BJ (cell line): ENCODE measurements around the gene ADCY9. TPM values are rescaled to one million over a fixed set of nuclear protein-coding genes. Genes with fewer than 3 reads are reported as not detected.

Experiments used
- CTCF ChIA-PET: fragments of 350-600 bp; formaldehyde crosslinking; extraction: SDS; loops from one replicate; lab custom pipeline; 2021; ENCODE audit warnings: antibody characterized with exemption, inconsistent platforms; lab: Yijun Ruan, JAX
- POLR2A ChIA-PET: fragments of 300-600 bp; sonication (Branson Sonifier 250); formaldehyde crosslinking; extraction: SDS; loops from one replicate; lab custom pipeline; 2021; ENCODE audit warnings: antibody characterized with exemption; lab: Charles Lee
- DNase-seq: peaks from one replicate; pipeline ENCODE4 v3.0.0-alpha.2; 2011; ENCODE audit warnings: low read depth
- H3K27me3 ChIP-seq: 2 replicates; pipeline ENCODE4 v1.6.0; 2011; ENCODE audit warnings: low read length; ENCODE audit not compliant: control insufficient read depth, insufficient read depth
- H3K36me3 ChIP-seq: 2 replicates; pipeline ENCODE4 v1.5.1; 2011; ENCODE audit warnings: low read length; ENCODE audit not compliant: control insufficient read depth, insufficient read depth
- H3K4me3 ChIP-seq: 2 replicates; pipeline ENCODE4 v1.5.1; 2011; ENCODE audit warnings: low read depth, mild to moderate bottlenecking, control low read depth, low read length
- CTCF ChIP-seq: IDR thresholded peaks from 2 replicates; pipeline ENCODE4 v1.5.1; 2011; ENCODE audit warnings: low read depth, mild to moderate bottlenecking, control low read depth, inconsistent platforms, low read length, moderate library complexity; ENCODE audit not compliant: insufficient read depth
- polyA plus RNA-seq: library from polyadenylated mRNA; depleted of rRNA; stranded (reverse); fragments of >200 nt; gene quantifications from 2 replicates; pipeline ENCODE4 v1.2.3, GENCODE V29; 2011

Gene ADCY9
- polyA plus RNA-seq, 1 experiment: 28.2 TPM

- TF ChIP-seq CTCF: peak; percentile 97
- H3K4me3 ChIP-seq: peak overlapping the region; percentile 35
- H3K27me3 ChIP-seq: no peaks in the 10 kb centered on the region
- no peaks in the 10 kb centered on the region for H3K36me3 ChIP-seq
- CTCF ChIA-PET: interaction anchor here (0.6 to 3.4 kb wide), 41 partner anchors 9 to 822 kb away, joined by 3 to 24 read pairs (median 4); no protein-coding TSS in a partner anchor
- DNase-seq: peak; percentile 67
- POLR2A ChIA-PET: interaction anchor here (0.6 kb wide), 1 partner anchor 127 kb away, joined by 3 read pairs; no protein-coding TSS in a partner anchor
These were observed 177.2 kb downstream of the ADCY9 start for GRCh38 chr16:3938843-3939624.

GRCh38 chr16:3938471-3938842 lies 177.8 kb downstream of the ADCY9 start:
- POLR2A ChIA-PET: interaction anchor here (0.6 kb wide), 2 partner anchors 9 to 128 kb away, joined by 3 to 5 read pairs; no protein-coding TSS in a partner anchor
- peak overlapping the region; percentile 35 for H3K4me3 ChIP-seq
- DNase-seq: no peak
- CTCF ChIA-PET: interaction anchor here (0.6 to 3.4 kb wide), 26 partner anchors 9 to 822 kb away, joined by 3 to 24 read pairs (median 4); no protein-coding TSS in a partner anchor
- no peaks in the 10 kb centered on the region for H3K27me3 ChIP-seq
- no peaks in the 10 kb centered on the region for H3K36me3 ChIP-seq
- TF ChIP-seq CTCF: no peak

DNA sequence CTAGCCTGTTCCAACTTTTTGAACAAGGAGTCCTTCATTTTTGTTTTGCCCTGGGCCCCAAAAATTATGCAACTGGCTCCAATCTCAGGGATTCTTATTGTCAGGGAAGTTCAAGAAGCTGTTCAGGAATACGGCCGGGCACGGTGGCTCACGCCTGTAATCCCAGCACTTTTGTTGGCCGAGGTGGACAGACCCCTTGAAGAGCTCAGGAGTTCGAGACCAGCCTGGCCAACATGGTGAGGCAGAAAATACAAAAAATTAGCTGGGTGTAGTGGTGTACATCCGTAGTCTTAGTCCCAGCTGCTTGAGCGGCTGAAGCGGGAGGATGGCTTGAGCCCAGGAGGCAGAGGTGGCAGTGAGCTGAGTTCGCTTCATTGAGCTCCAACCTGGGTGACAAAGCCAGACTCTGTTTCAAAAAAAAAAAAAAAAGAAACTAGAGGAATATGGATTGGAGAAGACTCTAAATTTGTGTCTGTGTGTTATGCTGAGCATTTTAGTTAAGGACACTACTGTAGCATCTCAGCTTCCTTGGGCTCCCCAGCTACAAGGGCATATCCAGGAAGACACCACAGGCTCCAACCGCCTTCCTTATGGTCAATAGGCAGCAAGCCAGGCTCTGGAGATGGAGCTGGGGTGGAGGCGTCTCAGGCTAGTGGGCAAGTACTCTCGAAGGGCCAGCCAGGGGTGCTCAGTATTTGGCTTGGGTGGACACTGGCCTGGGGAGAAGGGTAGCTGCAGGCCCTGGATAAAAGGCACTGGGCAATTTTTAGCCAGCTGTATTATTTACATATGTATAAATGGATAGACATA lies 179.0 kb downstream of the ADCY9 start:
- no peak for TF ChIP-seq CTCF
- Histone ChIP-seq H3K36me3 (no peaks in the 10 kb centered on the region), H3K4me3 (no peak overlapping the region), H3K27me3 (no peaks in the 10 kb centered on the region)
- DNase-seq: no peak
- CTCF ChIA-PET: interaction anchor here (0.6 to 3.4 kb wide), 6 partner anchors 11 to 482 kb away, joined by 3 to 24 read pairs (median 4); no protein-coding TSS in a partner anchor
- POLR2A ChIA-PET: no interaction called here

DNA sequence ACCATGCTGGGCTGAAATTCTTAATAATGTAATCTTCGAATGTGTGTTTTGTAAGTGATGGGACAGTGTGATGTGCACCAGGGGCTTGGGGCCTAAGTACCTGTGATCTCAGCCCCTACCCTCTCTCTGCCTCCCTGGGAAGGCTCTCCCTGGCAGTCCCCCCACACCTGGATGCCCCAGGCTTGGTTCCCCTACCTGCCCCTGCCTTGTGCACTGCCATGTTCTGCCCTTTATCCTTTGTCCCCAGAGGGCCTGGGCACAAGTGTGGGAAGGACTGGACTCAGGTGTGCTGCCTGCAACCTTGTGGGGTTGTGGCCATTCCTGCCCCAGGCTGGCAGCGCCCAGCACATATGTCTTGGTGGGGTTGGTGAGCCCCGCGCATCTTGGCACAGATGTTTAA lies 180.3 kb downstream of the ADCY9 start:
- no peaks in the 10 kb centered on the region for H3K27me3 ChIP-seq
- no peaks in the 10 kb centered on the region for H3K36me3 ChIP-seq
- no peak for DNase-seq
- POLR2A ChIA-PET: no interaction called here
- CTCF ChIA-PET: no interaction called here
- no peak overlapping the region for H3K4me3 ChIP-seq
- TF ChIP-seq CTCF: no peak
